RPMI7951 (cell line): Measurements from ENCODE around the gene ERBB2. TPM values are rescaled to one million over a fixed set of nuclear protein-coding genes. Genes with fewer than 3 reads are reported as not detected.
"Not testable (repeated sequence)": the region's sequence is repeated elsewhere in the genome, so short reads cannot be mapped to it uniquely, and the experiment has no call there.

Experiments used
- DNase-seq: peaks from one replicate; pipeline ENCODE4 v3.0.0-alpha.2; 2012; ENCODE audit warnings: low read depth
- total RNA-seq: library from RNA; depleted of rRNA; stranded (reverse); fragments of >200 nt; shearing (Covaris generic); gene quantifications from 2 replicates; pipeline ENCODE4 v1.2.3, GENCODE V29; 2014; rRNA removed

ERBB2 gene
- total RNA-seq, 1 experiment from 2014 or later = 11.5 TPM

DNA sequence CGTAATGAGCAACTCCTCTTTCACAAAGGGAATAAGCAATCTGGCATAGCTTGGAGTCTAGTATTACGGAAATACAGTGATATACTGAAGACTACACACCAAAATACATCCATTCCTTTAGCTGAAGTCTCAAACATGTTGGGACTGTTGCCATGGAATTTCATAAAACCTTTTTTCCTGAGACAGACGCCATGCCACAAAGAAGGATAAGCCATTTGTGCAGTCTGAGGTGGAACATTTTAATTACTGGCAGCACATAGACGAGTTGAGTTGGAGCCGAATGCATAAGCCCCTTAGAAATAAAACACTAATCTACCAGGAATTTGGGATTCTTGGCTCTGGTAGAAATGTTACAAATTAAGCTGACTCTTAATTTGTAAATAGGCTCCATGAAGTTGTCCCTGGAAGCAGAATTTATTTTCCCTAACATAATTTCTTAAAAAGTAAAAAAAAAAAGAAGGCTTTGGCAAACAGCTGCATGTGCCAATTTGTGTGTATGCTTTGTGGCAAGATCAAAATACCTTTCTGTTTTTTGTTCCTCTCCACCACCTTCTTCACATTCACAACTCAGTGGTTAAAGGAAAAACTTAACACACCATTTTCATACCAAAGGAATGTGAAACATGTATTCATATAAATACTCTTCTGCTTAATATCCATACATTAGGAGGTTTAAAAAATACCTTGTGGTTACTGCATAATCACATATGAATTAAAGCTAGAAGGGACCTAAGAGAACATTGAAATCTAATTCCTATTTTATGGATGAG lies 63.4 kb downstream of the ERBB2 start:
- DNase-seq = no peak

DNA sequence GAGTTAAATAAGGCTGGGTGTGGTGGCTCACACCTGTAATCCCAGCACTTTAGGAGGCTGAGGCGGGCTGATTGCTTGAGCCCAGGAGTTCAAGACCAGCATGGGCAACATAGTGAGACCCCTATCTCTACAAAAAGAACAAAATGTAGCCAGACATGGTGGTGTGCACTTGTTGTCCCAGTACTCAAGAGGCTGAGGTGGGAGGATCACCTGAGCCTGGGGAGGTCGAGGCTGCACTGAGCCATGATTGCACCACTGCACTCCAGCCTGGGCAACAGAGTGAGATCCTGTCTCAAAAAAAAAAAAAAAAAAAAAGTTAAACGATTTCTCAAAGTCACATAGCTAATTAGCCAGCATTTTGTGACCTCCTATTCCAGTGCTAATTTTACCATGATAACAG lies 64.3 kb downstream of the ERBB2 start:
- DNase-seq = not testable (repeated sequence)

DNA sequence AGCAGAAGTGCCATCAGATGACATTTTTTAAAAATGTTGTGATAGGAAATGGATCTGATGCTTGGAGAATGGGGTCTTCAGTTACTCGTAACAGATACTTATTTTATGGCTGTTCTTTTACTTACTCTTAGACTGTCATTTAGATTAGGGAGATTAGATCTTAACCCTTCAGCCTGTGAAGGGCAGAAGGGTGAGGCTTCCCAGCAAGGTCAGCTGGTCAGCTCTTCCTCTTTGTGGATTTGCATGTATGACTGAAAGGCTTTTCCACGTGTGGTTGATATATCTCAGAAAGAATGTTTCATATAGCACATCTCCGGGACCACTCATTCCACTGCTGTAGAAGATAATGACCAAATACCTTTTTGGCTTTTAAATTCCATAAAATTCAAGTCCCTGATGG lies 65.3 kb downstream of the ERBB2 start:
- DNase-seq = no peak

DNA sequence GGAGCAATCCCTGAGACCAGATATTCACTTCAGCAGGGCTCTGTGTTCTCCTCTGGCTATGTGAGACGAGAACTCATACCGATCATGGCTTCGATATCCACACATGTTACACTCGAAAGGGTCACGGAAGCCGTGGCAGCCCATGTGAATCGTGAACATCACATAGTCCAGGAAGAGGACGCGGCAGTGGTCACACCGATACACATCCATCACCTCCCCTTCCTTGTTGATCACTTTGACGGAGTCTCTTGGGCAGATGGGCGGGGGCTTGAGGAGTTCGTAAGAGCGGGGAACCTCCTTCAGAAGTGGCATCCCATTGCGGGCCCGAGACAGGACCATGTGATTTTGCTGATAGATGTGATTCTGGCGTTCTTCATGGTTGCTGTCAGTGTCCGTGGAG lies 65.9 kb downstream of the ERBB2 start:
- no peak for DNase-seq

DNA sequence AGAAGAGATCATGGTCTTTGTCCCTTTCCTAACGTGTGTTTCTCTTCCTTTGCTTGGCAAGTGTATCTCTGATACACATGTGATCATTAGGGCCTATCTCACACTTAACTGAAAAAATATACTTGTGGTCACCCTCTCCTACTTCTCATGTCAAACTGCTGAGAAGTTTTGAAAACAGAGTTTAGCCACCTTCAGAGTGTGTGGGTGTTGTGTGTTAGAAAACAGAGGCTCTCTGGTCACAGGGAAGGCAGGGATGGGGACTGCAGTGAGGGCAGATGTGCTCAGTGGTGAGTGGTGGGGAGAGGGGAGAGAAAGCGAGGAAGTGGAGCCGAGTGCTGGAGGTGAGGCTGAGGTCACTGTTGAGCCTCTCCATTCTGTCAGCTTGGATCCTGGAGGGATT lies 67.3 kb downstream of the ERBB2 start:
- DNase-seq = no peak

- peak; percentile 75 for DNase-seq
Observed at GRCh38 chr17:39769974-39770587, 70.2 kb downstream of the ERBB2 start.

DNA sequence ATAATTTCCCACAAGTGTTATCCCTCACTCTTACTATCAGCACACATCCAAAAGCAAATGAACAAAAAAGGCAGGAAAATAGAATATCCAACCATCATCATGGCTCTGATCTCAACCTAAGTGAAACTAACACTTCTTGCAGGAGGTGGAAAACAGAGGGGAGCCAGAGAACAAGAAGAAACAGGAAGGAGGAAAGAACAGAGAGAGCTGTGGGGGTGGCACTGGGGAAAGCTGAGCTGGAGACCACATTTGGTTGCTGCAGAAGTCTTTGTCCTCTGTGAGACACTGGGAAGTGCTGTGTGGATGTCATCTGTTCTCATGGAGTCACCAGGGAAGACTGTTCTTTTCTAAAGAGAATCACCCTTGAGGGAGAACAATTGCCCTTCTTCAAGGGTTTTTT lies 72.6 kb downstream of the ERBB2 start:
- DNase-seq = no peak

- no peak for DNase-seq
Observed at GRCh38 chr17:39772987-39773934, 73.4 kb downstream of the ERBB2 start.

DNA sequence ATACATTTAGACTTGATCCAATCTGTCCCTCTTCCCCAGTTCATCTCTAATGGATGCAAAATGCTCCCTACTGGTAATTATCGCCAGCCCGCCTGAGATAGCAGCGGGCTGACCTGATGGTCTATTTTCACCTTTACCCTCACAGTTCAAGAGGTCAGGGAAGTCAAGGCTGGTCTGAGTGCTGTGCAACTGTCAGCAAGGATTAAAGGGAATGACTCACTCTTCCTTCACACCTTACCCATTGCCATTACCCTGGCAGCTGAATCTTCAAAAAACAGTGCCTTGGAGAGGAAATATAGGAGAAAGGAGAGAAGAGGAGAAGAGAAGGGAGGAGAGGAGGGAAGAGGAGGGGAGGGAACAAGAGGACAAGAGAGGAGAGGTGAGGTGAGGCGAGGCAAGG lies 74.2 kb downstream of the ERBB2 start:
- DNase-seq = no peak

GRCh38 chr17:39775031-39775430 lies 75.2 kb downstream of the ERBB2 start:
- no peak for DNase-seq

- DNase-seq = no peak
Observed at GRCh38 chr17:39776252-39776651, 76.4 kb downstream of the ERBB2 start.

- DNase-seq = no peak
Observed at GRCh38 chr17:39777534-39778365, 77.9 kb downstream of the ERBB2 start.

Other genes starting within 250 kb of the ERBB2 start
- gene MED1, start 248.8 kb upstream of the ERBB2 start, total RNA-seq = 12.7 and 20.9 TPM in 2 replicates
- gene CDK12, start 238.6 kb upstream of the ERBB2 start, total RNA-seq = 15.6 and 20.8 TPM in 2 replicates
- not detected in 2 replicates for gene NEUROD2, start 92.1 kb upstream of the ERBB2 start, total RNA-seq
- gene PPP1R1B, start 73.1 kb upstream of the ERBB2 start, total RNA-seq = 0.48 TPM in 1 of 2 replicates, not detected in the other
- 24.4 and 26.0 TPM in 2 replicates for gene STARD3, start 62.9 kb upstream of the ERBB2 start, total RNA-seq
- gene TCAP, start 34.7 kb upstream of the ERBB2 start, total RNA-seq = 0.24 and 0.39 TPM in 2 replicates
- gene PNMT, start 31.6 kb upstream of the ERBB2 start, total RNA-seq = 0.68 TPM in 1 of 2 replicates, not detected in the other
- 4.0 and 7.9 TPM in 2 replicates for gene PGAP3, start 12.0 kb upstream of the ERBB2 start, total RNA-seq
- 49.1 and 59.7 TPM in 2 replicates for gene MIEN1, start 30.5 kb downstream of the ERBB2 start, total RNA-seq
- not detected in 2 replicates for gene GRB7, start 37.9 kb downstream of the ERBB2 start, total RNA-seq
- not detected in 2 replicates for gene IKZF3, start 164.2 kb downstream of the ERBB2 start, total RNA-seq
- not detected in 2 replicates for gene ZPBP2, start 168.1 kb downstream of the ERBB2 start, total RNA-seq
- 0.39 and 0.60 TPM in 2 replicates for gene GSDMB, start 218.6 kb downstream of the ERBB2 start, total RNA-seq
- 22.1 and 23.8 TPM in 2 replicates for gene ORMDL3, start 227.5 kb downstream of the ERBB2 start, total RNA-seq
- gene LRRC3C, start 227.7 kb downstream of the ERBB2 start, total RNA-seq = not detected in 2 replicates